Activated B cell treated with CpG ODN at 0.5 μM for 24 hours (primary cell): ENCODE results near the gene CHMP3. TPM values are rescaled to one million over a fixed set of nuclear protein-coding genes. Genes with fewer than 3 reads are reported as not detected.
"Not testable (repeated sequence)": the region's sequence is repeated elsewhere in the genome, so short reads cannot be mapped to it uniquely, and the experiment has no call there.

ENCODE experiments used
- ATAC-seq: fragments of 200-7000 bp; cut with Tn5 transposase; one replicate; pipeline ENCODE4 v1.10.0; 2021; ENCODE audit warnings: low read depth, mild to moderate bottlenecking, moderate library complexity
- CTCF ChIA-PET: fragments of 350-600 bp; sonication (Branson Sonifier 250); formaldehyde crosslinking; loops from one replicate; lab custom pipeline; 2021; ENCODE audit warnings: antibody characterized with exemption; lab: Charles Lee
- POLR2A ChIA-PET: fragments of 350-600 bp; sonication (Branson Sonifier 250); formaldehyde crosslinking; loops from one replicate; lab custom pipeline; 2021; ENCODE audit warnings: antibody characterized with exemption; lab: Charles Lee
- DNase-seq: peaks from one replicate; pipeline ENCODE4 v3.0.0; 2022
- H3K27ac Mint-ChIP-seq: one replicate; pipeline ENCODE4 v1.8.0; 2020; ENCODE audit warnings: mixed read lengths
- H3K27me3 Mint-ChIP-seq: one replicate; pipeline ENCODE4 v1.8.0; 2021; ENCODE audit warnings: mixed read lengths
- H3K36me3 Mint-ChIP-seq: one replicate; pipeline ENCODE4 v1.8.0; 2021; ENCODE audit warnings: low read depth, mixed read lengths
- H3K4me1 Mint-ChIP-seq: one replicate; pipeline ENCODE4 v1.8.0; 2021; ENCODE audit warnings: mixed read lengths
- H3K4me3 Mint-ChIP-seq: one replicate; pipeline ENCODE4 v1.8.0; 2020; ENCODE audit warnings: mild to moderate bottlenecking, mixed read lengths
- H3K9me3 Mint-ChIP-seq: one replicate; pipeline ENCODE4 v1.8.0; 2020; ENCODE audit warnings: mixed read lengths
- CTCF ChIP-seq: fragments of 200-600 bp; IDR thresholded peaks from one replicate; pipeline ENCODE4 v1.8.0; 2022; ENCODE audit warnings: antibody characterized with exemption, mild to moderate bottlenecking
- intact Hi-C: fragments of 100-400 bp; cut with micrococcal nuclease; formaldehyde crosslinking; loops from one replicate; pipeline ENCODE4 v1.15.1; 2024
- total RNA-seq: library from RNA; stranded (reverse); gene quantifications from 2 replicates; pipeline ENCODE4 v1.2.3, GENCODE V29; 2022

The CHMP3 gene
- total RNA-seq, 1 donor from 2014 or later = 61.4 TPM

- H3K4me3 Mint-ChIP-seq, H3K27ac Mint-ChIP-seq, CTCF ChIA-PET, DNase-seq, intact Hi-C loops, H3K27me3 Mint-ChIP-seq, H3K4me1 Mint-ChIP-seq, ATAC-seq, H3K9me3 Mint-ChIP-seq: not testable (repeated sequence)
- POLR2A ChIA-PET = interaction anchor here (0.6 to 0.7 kb wide), 2 partner anchors 107 to 1012 kb away, joined by 5 to 6 read pairs; no protein-coding TSS in a partner anchor
- peaks cover 48% of the 10 kb centered on the region for H3K36me3 Mint-ChIP-seq
Observed at GRCh38 chr2:86548913-86549396, 14.3 kb downstream of the CHMP3 start.

GRCh38 chr2:86548165-86548912 lies 14.9 kb downstream of the CHMP3 start:
- intact Hi-C loops, CTCF ChIA-PET, H3K27me3 Mint-ChIP-seq, H3K4me3 Mint-ChIP-seq, ATAC-seq, H3K27ac Mint-ChIP-seq, H3K9me3 Mint-ChIP-seq, H3K4me1 Mint-ChIP-seq, DNase-seq: not testable (repeated sequence)
- peaks cover 46% of the 10 kb centered on the region for H3K36me3 Mint-ChIP-seq
- POLR2A ChIA-PET = interaction anchor here (0.6 to 0.7 kb wide), 2 partner anchors 106 to 1011 kb away, joined by 5 to 6 read pairs; no protein-coding TSS in a partner anchor

GRCh38 chr2:86545296-86545924 lies 17.8 kb downstream of the CHMP3 start:
- CTCF ChIA-PET, ATAC-seq, H3K4me3 Mint-ChIP-seq, DNase-seq, H3K9me3 Mint-ChIP-seq, H3K27me3 Mint-ChIP-seq, H3K4me1 Mint-ChIP-seq, intact Hi-C loops, POLR2A ChIA-PET, H3K27ac Mint-ChIP-seq: not testable (repeated sequence)
- H3K36me3 Mint-ChIP-seq = peaks cover 47% of the 10 kb centered on the region

- H3K4me3 Mint-ChIP-seq, ATAC-seq, H3K4me1 Mint-ChIP-seq, CTCF ChIA-PET, H3K27ac Mint-ChIP-seq, intact Hi-C loops, H3K9me3 Mint-ChIP-seq, H3K27me3 Mint-ChIP-seq, DNase-seq: not testable (repeated sequence)
- POLR2A ChIA-PET = interaction anchor here (0.6 kb wide), 1 partner anchor 17 kb away, joined by 3 read pairs; no protein-coding TSS in a partner anchor
- peaks cover 46% of the 10 kb centered on the region for H3K36me3 Mint-ChIP-seq
Observed at GRCh38 chr2:86544278-86545099, 18.8 kb downstream of the CHMP3 start.

GRCh38 chr2:86543793-86544192 lies 19.4 kb downstream of the CHMP3 start:
- POLR2A ChIA-PET = interaction anchor here (0.6 kb wide), 1 partner anchor 18 kb away, joined by 3 read pairs; no protein-coding TSS in a partner anchor
- intact Hi-C loops = no loop called here
- Mint-ChIP-seq H3K9me3 (peaks cover 7% of the 10 kb centered on the region), H3K27me3 (no peaks in the 10 kb centered on the region), H3K4me1 (no peaks in the 10 kb centered on the region), H3K4me3 (no peak overlapping the region), H3K36me3 (peaks cover 49% of the 10 kb centered on the region), H3K27ac (no peak overlapping the region)
- no peak for TF ChIP-seq CTCF
- ATAC-seq = no peak
- DNase-seq = no peak
- CTCF ChIA-PET = no interaction called here

GRCh38 chr2:86543335-86543734 lies 19.9 kb downstream of the CHMP3 start:
- no peak for ATAC-seq
- Mint-ChIP-seq H3K4me3 (no peak overlapping the region), H3K27me3 (no peaks in the 10 kb centered on the region), H3K36me3 (peaks cover 48% of the 10 kb centered on the region), H3K9me3 (peaks cover 7% of the 10 kb centered on the region), H3K4me1 (no peaks in the 10 kb centered on the region), H3K27ac (no peak overlapping the region)
- intact Hi-C loops = no loop called here
- CTCF ChIA-PET = no interaction called here
- TF ChIP-seq CTCF = no peak
- POLR2A ChIA-PET = no interaction called here
- no peak for DNase-seq
